Iris pigment epithelial cell (primary cell): ENCODE data around the gene ISY1.
"Not testable (repeated sequence)": the region's sequence is repeated elsewhere in the genome, so short reads cannot be mapped to it uniquely, and the experiment has no call there.

Source experiments
- DNase-seq: peaks from one replicate; pipeline ENCODE4 v3.0.0-alpha.2; 2011; ENCODE audit warnings: low read depth

The ISY1 gene

GRCh38 chr3:129160891-129161859 is at the start of gene ISY1:
Gene ISY1 (minus strand): TSS chr3:129161063. CDS start chr3:129160975, 88 bp downstream.
- DNase-seq: peak; percentile 96

DNA sequence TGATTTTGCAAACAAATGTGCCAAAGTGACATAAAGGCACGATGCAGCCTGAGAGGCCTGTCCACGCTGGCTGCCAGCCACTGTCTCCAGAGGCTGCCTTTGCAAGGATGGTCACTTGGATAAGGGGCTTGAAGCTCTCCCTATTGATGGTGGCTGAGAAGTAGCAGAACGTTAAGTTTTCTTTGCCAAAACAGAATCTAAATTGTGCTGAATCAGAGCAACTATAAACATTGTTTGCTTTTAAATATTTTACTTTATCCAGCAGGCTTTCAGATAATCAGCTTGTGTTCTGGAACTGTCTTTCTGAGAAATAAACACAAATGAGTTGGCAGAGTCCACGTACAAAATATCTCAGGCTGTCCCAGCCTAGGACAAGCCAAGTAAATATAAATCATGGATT is 46.6 kb upstream of the ISY1 start:
- DNase-seq: no peak

DNA sequence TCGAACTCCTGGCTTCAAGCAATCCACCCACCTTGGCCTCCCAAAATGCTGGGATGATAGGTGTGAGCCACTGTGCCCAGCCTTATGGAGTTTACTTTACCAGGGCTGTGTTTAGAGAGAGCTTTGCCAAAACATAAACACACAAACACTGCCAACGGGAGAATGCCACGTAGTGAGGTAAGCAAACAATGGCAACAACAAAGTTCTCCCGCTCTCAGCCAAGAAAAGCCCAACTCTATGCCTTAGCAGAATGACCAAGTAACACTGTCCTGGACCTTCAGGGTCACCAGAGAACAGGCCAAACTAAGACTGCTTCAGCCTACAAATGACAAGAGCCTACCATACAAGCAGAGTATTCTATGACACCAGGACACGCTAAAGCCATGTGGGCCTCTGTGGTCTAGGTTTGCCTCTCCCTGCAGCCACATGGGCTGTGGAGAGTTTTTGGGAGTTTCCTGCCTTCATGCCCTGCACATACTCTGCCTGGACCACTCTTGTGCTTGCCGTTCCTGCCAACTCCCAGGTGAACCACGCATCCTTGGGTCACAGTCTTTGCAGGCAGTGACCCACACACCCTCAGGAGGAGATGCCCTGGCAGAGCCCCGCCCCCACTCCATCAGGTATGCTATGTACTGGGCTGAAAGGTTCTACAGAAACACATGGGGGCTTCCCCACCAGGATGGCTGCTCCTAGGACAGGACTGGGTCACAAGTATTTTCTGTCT is 44.4 kb upstream of the ISY1 start:
- no peak for DNase-seq

- no peak for DNase-seq
These were observed 43.6 kb upstream of the ISY1 start for GRCh38 chr3:129204473-129204872.

GRCh38 chr3:129199366-129199765 is 38.5 kb upstream of the ISY1 start:
- DNase-seq: no peak

DNA sequence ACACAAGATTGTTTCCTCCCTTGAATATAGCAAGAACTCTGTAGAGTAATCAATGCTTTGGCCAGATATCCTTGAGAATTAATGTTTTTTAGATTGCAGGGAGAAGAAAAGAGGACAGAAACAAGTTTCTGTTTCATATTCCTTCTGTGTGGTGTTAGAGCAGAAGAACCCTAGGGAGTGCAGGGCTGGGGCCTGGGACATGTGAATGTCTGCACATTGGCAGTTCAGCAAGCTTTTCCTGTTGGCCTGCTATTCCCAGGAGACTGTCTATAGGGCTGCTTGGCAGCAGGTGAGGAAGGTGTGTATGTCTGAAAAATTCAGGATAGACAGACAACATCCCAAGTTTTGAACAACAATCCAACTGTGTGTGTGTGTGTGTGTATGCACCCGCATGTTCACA is 36.5 kb upstream of the ISY1 start:
- no peak for DNase-seq

DNA sequence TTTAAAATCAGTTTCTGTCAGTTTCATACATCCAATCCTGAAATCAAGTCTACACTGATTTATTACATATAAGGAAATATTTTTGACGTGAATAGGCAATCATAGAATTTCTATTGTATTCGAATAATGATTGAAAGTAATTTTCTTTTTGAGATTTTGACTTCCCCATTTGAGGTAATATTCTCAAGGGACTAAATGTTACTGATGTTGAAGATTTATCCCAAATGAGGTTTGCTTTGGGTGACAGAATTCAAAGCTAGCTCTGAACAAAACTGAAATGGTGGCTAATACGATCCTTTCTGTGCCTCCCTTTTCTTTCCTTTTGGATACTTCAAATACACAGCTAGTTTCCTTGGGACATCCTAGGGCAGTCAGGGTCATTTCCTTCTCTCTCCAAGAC is 35.7 kb upstream of the ISY1 start:
- DNase-seq: no peak

- peak; percentile 97 for DNase-seq
These were observed 34.9 kb upstream of the ISY1 start for GRCh38 chr3:129195731-129196256.

GRCh38 chr3:129189793-129190192 is 28.9 kb upstream of the ISY1 start:
- not testable (repeated sequence) for DNase-seq

DNA sequence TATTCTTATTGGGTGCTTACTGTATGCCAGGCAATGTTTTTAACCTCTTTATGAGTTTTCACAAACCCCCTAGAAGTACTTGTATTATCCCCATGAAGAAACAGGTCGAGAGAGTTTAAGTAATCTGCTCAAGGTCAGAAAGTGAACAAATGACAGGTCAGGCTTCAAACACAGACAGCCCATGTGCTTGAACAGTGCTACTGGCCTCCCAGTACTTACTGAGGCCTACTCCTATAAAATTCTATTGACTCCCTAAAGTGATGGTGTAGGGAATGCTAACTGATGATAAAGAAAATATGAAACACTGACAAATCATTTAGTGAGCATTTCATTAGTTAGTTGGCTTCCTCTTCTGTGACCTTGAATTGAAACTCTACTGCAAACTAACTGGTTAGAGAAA is 27.0 kb upstream of the ISY1 start:
- DNase-seq: no peak

DNA sequence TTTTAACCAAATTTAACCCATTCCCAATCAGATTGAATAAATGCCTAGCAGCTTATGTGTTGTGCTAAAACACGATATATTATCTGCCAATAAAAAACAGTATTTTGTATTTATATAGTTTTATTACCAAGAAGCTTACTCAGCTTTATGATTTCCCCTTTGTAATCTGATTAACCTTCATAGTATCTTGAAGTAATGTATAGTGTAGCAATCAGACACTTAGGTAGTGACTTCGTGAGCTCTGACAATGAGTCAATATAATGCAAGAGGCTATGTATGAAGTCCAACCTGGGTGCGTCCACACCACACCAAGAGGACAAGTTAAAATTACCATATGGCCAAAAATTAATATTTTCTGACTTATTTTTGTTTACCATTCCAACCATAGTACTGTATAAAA is 24.9 kb upstream of the ISY1 start:
- DNase-seq: no peak

- DNase-seq: not testable (repeated sequence)
These were observed 24.1 kb upstream of the ISY1 start for GRCh38 chr3:129184784-129185542.

DNA sequence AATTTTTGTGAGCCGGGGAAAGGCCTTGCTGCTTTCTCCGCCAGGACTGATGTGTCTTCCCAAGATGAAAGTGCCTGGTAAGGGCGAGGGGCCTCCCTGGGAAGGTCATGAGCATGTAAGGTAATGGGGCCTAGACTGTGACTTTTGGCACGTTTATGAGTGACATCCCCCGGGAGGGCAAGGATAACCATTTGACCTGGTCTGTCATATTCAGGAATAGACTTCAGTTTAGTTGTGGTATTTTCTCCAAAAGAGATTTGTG is 23.5 kb upstream of the ISY1 start:
- DNase-seq: no peak

DNA sequence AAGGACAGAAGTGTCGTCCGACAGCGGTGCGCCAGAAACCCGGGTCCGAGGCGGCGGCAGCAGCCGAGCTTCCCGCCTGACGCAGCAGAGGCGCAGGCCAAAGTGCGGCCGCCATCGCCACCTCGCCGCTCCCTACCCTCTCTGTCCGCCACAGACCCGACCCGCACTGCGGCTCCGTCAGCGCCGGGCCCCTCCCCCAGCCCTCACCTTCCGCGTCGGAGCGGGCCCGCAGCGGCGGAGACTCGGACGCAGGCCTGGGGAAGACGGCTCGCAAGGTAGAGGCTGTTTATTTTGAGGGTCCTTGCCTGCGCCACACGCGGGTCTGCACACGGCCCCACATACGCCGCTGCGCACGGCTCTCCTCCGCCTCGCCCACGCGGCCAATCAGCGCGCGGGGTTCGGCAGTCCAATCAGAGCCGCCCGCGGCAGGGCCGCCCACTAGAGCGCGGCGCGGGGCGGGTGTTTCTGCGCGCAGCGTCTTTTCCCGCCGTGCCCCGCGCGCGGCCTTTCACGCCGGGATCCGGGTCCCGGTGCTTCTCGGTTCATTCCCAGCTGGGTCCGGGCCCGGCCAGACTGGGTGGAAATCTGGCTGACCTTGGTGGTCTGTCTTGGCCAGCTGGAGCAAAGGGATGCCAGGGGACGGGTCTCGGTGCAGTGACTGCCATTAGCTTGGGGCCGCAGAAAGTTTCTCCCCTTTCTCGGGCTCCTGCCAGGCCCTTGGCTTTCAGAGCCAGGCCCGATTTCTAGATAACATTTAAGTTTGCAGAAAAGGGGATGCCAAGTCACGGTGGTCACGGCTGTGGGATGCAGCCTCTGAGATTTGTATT is 22.9 kb upstream of the ISY1 start, which contains the start of gene CNBP:
CNBP (minus strand) TSS at position 328 of the 827 bp plus-strand sequence. CDS start 12,139 bp downstream, outside the sequence.
- DNase-seq: peak; percentile 96

- no peak for DNase-seq
These were observed 21.7 kb upstream of the ISY1 start for GRCh38 chr3:129182390-129183185.

GRCh38 chr3:129181819-129182218 is 21.0 kb upstream of the ISY1 start:
- DNase-seq: no peak

DNA sequence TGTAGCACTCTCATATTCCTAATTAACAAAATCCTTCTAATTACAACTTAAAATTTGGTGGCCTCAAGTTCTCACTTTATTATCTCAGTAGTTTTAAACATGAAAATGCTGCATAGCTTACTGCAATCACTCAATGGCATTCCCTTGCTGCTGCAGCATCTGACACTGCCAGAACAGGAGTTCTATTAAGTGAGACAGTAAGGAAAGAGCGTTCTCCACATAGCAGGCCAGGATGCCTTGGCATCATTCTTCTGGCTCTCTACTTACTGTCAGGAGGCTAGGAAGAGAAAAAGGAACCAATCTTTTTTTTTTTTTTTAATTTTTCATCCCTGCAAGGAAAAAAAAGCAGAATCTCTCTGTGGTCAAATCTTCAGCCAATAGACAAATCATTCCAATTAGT is 19.6 kb upstream of the ISY1 start:
- no peak for DNase-seq

GRCh38 chr3:129176051-129176450 is 15.2 kb upstream of the ISY1 start:
- no peak for DNase-seq

GRCh38 chr3:129173725-129174124 is 12.9 kb upstream of the ISY1 start:
- DNase-seq: no peak

DNA sequence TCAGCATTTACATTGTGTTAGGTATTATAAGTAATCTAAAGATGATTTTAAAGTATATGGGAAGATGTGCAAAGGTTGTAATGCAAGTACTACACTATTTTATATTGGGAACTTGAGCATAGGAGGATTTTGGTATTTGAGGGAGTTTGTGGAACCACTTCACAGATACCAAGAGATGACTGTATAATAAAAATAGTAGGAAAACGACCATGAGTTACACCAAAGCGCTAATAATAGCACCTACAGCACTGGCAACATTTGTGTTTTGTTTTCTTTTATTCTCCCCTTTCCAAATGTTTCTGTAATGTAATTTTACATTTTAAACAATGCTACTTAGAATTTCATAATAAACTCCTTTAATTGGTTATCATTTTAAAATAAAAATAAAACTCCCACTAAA is 12.3 kb upstream of the ISY1 start:
- DNase-seq: no peak
